Suprapubic skin (tissue), 4 donors: ENCODE measurements around the gene FIZ1. TPM values are rescaled to one million over a fixed set of nuclear protein-coding genes. Genes with fewer than 3 reads are reported as not detected.

Experiments used
- DNase-seq, 2 donors: peaks; one replicate each; pipeline ENCODE4 v3.0.0-alpha.2; 2019; ENCODE audit warnings: low spot score in 2 of 2
- H3K27ac ChIP-seq: fragments of 200-600 bp; sonication (generic); one replicate; pipeline ENCODE4 v1.5.1; 2019
- H3K27me3 ChIP-seq: fragments of 200-600 bp; sonication (generic); one replicate; pipeline ENCODE4 v1.5.1; 2019
- H3K36me3 ChIP-seq: fragments of 200-600 bp; sonication (generic); one replicate; pipeline ENCODE4 v1.5.1; 2019
- H3K4me1 ChIP-seq: fragments of 200-600 bp; sonication (generic); one replicate; pipeline ENCODE4 v1.5.1; 2019
- H3K4me3 ChIP-seq: fragments of 200-600 bp; sonication (generic); one replicate; pipeline ENCODE4 v1.5.1; 2019; ENCODE audit warnings: mild to moderate bottlenecking
- H3K9me3 ChIP-seq: fragments of 200-600 bp; sonication (generic); one replicate; pipeline ENCODE4 v1.5.1; 2019
- CTCF ChIP-seq, 2 donors: fragments of 200-600 bp in 1 of 2; fragments of 450-650 bp in 1 of 2; sonication (generic) in 1 of 2; IDR thresholded peaks; one replicate each; pipeline ENCODE4 v1.5.1; 2016 to 2019; ENCODE audit warnings: antibody characterized with exemption in 2 of 2, mild to moderate bottlenecking in 1 of 2, moderate library complexity in 1 of 2
- EP300 ChIP-seq: sonication (generic); formaldehyde crosslinking; IDR thresholded peaks from one replicate; pipeline ENCODE4 v1.6.1; 2017; ENCODE audit warnings: antibody characterized with exemption
- POLR2A ChIP-seq, 2 donors: fragments of 450-650 bp; IDR thresholded peaks; one replicate each; pipeline ENCODE4 v1.6.1; 2017; ENCODE audit warnings: antibody characterized with exemption in 2 of 2, mild to moderate bottlenecking in 2 of 2, moderate library complexity in 2 of 2
- POLR2AphosphoS5 ChIP-seq, 3 donors: sonication (generic); formaldehyde crosslinking; IDR thresholded peaks; one replicate each; pipeline ENCODE4 v1.6.1; 2017; ENCODE audit warnings: antibody characterized with exemption in 3 of 3
- WGBS: methylation state at CpG from one replicate; pipeline ENCODE4 v1.1.5; 2018; 5-methylcytosine and 5-hydroxymethylcytosine counted together
- total RNA-seq, 4 donors: library from RNA; depleted of rRNA; stranded (reverse); fragments of >200 nt; gene quantifications; one replicate each; pipeline ENCODE4 v1.1.0, GENCODE V29; 2016

The FIZ1 gene
- total RNA-seq, 4 donors from 2014 or later, result 7.6 to 9.2 (median 8.5) TPM

- WGBS, result 62% methylated on average over 3 of the region's 3 CpGs
- no peaks in the 10 kb centered on the region for H3K9me3 ChIP-seq
- peaks cover 18% of the 10 kb centered on the region for H3K4me1 ChIP-seq
- no peaks in the 10 kb centered on the region for H3K27me3 ChIP-seq
- H3K4me3 ChIP-seq, result no peak overlapping the region
- peaks cover 56% of the 10 kb centered on the region for H3K36me3 ChIP-seq
- TF ChIP-seq EP300 (no peak), CTCF (IDR thresholded peaks at IDR 0.05) (no peak)
- DNase-seq, result no peak
- no peak overlapping the region for H3K27ac ChIP-seq
These were observed 12.8 kb upstream of the FIZ1 start for GRCh38 chr19:55611983-55612645.

- peaks cover 50% of the 10 kb centered on the region for H3K36me3 ChIP-seq
- H3K4me1 ChIP-seq, result peaks cover 25% of the 10 kb centered on the region
- H3K27ac ChIP-seq, result no peak overlapping the region
- DNase-seq, result no peak
- H3K4me3 ChIP-seq, result no peak overlapping the region
- H3K9me3 ChIP-seq, result no peaks in the 10 kb centered on the region
- WGBS, result 75% methylated on average over 12 of the region's 15 CpGs
- no peak for TF ChIP-seq POLR2AphosphoS5 (IDR thresholded peaks at IDR 0.05)
- TF ChIP-seq CTCF (IDR thresholded peaks at IDR 0.05), result no peak
- no peak for TF ChIP-seq POLR2A (IDR thresholded peaks at IDR 0.05)
- no peak for TF ChIP-seq EP300
- H3K27me3 ChIP-seq, result no peaks in the 10 kb centered on the region
These were observed 12.1 kb upstream of the FIZ1 start for GRCh38 chr19:55611300-55611982.

- Histone ChIP-seq H3K27ac (no peak overlapping the region), H3K36me3 (peaks cover 29% of the 10 kb centered on the region), H3K27me3 (no peaks in the 10 kb centered on the region), H3K4me1 (peaks cover 37% of the 10 kb centered on the region), H3K4me3 (no peak overlapping the region), H3K9me3 (no peaks in the 10 kb centered on the region)
- TF ChIP-seq POLR2AphosphoS5 (IDR thresholded peaks at IDR 0.05) (no peak), EP300 (no peak), CTCF (IDR thresholded peaks at IDR 0.05) (no peak), POLR2A (IDR thresholded peaks at IDR 0.05) (no peak)
- WGBS, result 95% methylated on average over 5 of the region's 5 CpGs
- no peak for DNase-seq
These were observed 10.0 kb upstream of the FIZ1 start for GRCh38 chr19:55609326-55609725.

GRCh38 chr19:55606817-55607216 lies 7.5 kb upstream of the FIZ1 start:
- no peaks in the 10 kb centered on the region for H3K27me3 ChIP-seq
- no peak overlapping the region for H3K27ac ChIP-seq
- 66% methylated on average over 9 of the region's 9 CpGs for WGBS
- TF ChIP-seq POLR2AphosphoS5 (IDR thresholded peaks at IDR 0.05) (no peak), EP300 (no peak), CTCF (IDR thresholded peaks at IDR 0.05) (no peak), POLR2A (IDR thresholded peaks at IDR 0.05) (no peak)
- H3K4me1 ChIP-seq, result peaks cover 44% of the 10 kb centered on the region
- H3K4me3 ChIP-seq, result no peak overlapping the region
- peaks cover 27% of the 10 kb centered on the region for H3K36me3 ChIP-seq
- H3K9me3 ChIP-seq, result no peaks in the 10 kb centered on the region
- DNase-seq, result no peak

GRCh38 chr19:55606471-55606787 lies 7.1 kb upstream of the FIZ1 start:
- TF ChIP-seq EP300 (no peak), CTCF (IDR thresholded peaks at IDR 0.05) (no peak), POLR2AphosphoS5 (IDR thresholded peaks at IDR 0.05) (no peak)
- H3K36me3 ChIP-seq, result peaks cover 27% of the 10 kb centered on the region
- peaks cover 43% of the 10 kb centered on the region for H3K4me1 ChIP-seq
- H3K9me3 ChIP-seq, result no peaks in the 10 kb centered on the region
- WGBS, result 12% methylated on average over 12 of the region's 12 CpGs
- no peak overlapping the region for H3K27ac ChIP-seq
- no peak for DNase-seq
- H3K4me3 ChIP-seq, result peak overlapping the region; percentile 69
- H3K27me3 ChIP-seq, result no peaks in the 10 kb centered on the region
